22Rv1 (cell line): ENCODE results near the gene RRP1B.

ENCODE experiments used
- H3K27ac ChIP-seq: fragments of 450-650 bp; 2 replicates; pipeline ENCODE4 v1.5.1; 2017
- ZFX ChIP-seq: fragments of 450-650 bp; IDR thresholded peaks from 2 replicates; pipeline ENCODE4 v1.6.1; 2017; ENCODE audit warnings: antibody characterized with exemption, borderline replicate concordance
- TF ChIP-seq, protein P1 (sequence below): fragments of 450-650 bp; IDR thresholded peaks from 2 replicates; pipeline ENCODE4 v1.5.1; 2017; ENCODE audit warnings: mild to moderate bottlenecking

Gene RRP1B

DNA sequence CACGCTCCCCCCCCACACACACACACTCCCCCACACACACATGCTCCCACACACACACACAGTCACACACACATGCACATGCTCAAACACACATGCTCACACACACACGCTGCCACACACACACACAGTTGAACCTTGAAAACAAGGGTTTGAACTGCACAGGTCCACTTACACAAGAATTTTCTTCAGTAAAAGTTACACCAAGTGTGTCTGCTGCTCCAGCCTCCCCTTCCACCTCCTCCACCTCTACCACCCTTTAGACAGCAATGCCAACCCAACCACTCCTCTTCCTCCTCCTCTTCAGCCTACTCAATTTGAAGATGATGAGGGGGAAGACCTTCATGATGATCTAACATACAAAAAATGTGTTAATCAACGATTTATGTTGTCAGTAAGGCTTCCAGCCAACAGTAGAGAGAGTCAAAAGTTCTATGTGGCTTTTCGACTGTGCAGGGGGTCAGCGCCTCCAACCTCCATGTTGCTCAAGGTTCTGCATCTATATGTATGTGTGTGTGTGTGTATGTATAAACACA is 26.9 kb upstream of the RRP1B start:
- H3K27ac ChIP-seq: no peak overlapping the region
- TF ChIP-seq, protein P1, sequence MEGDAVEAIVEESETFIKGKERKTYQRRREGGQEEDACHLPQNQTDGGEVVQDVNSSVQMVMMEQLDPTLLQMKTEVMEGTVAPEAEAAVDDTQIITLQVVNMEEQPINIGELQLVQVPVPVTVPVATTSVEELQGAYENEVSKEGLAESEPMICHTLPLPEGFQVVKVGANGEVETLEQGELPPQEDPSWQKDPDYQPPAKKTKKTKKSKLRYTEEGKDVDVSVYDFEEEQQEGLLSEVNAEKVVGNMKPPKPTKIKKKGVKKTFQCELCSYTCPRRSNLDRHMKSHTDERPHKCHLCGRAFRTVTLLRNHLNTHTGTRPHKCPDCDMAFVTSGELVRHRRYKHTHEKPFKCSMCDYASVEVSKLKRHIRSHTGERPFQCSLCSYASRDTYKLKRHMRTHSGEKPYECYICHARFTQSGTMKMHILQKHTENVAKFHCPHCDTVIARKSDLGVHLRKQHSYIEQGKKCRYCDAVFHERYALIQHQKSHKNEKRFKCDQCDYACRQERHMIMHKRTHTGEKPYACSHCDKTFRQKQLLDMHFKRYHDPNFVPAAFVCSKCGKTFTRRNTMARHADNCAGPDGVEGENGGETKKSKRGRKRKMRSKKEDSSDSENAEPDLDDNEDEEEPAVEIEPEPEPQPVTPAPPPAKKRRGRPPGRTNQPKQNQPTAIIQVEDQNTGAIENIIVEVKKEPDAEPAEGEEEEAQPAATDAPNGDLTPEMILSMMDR: no peak
- no peak for TF ChIP-seq ZFX

DNA sequence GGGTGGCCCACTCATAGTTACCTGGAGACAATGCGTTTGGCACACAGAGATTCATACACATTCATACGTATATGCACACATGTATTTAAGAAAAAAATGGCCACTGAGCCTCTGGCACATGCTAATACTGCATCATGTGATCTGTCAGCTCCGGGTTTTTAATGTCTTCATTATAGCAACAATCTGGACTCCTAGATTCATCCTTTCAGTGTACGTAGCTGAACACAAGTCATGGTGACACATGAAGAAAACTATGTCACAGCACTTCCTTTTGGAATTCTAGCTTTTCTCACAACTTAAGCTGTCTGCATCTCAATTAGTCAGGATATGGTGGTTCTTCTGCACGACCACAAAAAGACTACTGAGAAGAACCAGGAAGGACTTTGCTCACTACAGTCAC is 24.7 kb upstream of the RRP1B start:
- no peak overlapping the region for H3K27ac ChIP-seq
- TF ChIP-seq ZFX: no peak
- TF ChIP-seq, protein P1: no peak

DNA sequence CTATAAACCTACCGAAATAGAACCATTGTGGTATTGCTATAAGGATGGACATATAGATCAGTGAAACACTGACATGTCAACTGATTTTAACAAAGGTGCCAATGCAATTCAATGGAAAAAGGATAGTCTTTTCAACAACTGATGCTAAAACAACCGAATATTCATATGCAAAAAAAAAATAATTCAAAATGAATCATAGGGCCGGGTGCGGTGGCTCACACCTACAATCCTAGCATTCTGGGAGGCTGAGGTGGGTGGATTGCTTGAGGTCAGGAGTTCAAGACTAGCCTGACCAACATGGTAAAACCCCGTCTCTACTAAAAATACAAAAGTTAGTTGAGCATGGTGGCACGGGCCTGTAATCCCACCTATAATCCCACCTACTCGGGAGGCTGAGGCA is 23.9 kb upstream of the RRP1B start:
- no peak for TF ChIP-seq ZFX
- TF ChIP-seq, protein P1: no peak
- H3K27ac ChIP-seq: no peak overlapping the region

DNA sequence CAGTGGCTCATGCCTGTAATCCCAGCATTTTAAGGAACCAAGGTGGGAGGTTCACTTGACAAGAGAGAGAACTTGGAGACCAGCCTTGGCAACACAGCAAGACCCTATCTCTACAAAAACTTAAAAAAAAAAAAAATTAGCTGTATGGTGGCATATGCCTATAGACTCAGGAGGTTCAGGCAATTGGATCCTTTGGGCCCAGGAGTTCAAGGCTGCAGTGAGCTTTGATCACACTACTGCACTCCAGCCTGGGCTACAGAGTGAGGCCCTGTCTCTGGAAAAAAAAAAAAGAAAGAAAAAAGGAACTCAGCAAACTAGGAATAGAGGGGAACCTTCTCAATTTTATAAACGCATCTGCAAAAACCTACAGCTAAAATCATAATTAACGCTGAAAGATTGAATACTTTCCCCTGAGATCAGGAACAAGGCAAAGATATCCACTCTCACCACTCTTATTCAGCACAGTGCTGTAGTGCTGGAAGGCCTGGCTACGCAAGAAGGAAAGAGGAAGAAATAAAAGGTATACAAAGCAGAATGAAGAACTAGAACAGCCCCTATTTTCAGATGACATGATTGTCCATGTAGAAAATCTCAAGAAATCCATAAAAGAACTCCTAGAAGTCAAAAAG is 21.7 kb upstream of the RRP1B start:
- TF ChIP-seq, protein P1: no peak
- TF ChIP-seq ZFX: no peak
- H3K27ac ChIP-seq: no peak overlapping the region

DNA sequence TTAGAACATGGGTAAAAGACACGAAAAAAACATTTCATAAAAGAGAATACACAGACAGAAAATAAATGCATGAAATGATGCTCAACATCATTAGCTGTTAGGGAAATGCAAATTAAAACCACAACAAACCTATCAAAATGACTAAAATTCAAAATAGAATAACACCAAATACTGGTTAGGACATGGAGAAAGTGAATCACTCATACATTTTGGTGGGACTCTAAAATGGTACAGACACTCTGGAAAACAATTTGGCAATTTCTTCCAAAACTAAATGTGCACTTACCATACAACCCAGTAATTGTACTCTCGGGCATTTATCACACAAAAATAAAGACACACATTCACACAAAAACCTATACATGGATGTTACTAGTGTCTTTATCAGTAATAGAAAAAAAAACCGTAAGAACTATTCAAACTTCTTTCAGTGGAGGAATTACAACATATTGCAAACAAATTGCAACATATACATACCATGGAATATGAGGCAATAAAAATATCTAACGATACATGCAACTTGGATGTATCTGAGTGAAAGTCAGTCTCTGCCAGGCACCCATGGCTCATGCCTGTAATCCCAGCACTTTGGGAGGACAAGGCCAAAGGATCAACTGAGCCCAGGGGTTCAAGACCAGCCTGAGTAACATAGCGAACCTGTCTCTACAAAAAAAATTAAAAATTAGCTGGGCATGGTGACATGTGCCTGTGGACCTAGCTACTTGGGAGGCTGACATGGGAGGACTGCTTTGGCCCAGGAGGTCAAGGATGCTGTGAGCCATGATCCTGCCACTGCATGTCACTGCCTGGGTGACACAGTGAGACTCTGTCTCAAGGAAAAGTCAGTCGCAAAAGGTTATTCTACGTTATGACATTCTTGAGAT is 19.6 kb upstream of the RRP1B start:
- no peak overlapping the region for H3K27ac ChIP-seq

DNA sequence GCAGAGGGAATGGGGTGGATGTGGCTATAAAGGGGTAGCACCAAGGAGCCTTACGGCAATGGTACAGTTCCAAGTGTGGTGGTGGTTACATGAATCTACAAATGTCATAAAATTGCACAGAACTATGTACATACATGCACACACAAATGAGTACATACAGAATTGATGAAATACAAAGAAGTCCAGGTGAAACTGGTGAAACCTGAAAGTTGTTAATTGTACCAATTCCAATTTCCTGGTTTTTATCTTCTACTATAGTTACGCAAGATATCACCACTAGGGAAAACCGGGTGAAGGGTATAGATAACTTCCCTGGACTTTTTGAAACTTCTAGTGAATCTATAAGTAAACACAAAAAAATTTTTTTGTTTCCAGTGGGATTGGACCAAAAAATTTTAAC is 19.0 kb upstream of the RRP1B start:
- no peak overlapping the region for H3K27ac ChIP-seq
- no peak for TF ChIP-seq ZFX
- TF ChIP-seq, protein P1: no peak

More for the DNA sequence above, 19.6 kb upstream of the RRP1B start:
- TF ChIP-seq, protein P1: no peak
- TF ChIP-seq ZFX: no peak

DNA sequence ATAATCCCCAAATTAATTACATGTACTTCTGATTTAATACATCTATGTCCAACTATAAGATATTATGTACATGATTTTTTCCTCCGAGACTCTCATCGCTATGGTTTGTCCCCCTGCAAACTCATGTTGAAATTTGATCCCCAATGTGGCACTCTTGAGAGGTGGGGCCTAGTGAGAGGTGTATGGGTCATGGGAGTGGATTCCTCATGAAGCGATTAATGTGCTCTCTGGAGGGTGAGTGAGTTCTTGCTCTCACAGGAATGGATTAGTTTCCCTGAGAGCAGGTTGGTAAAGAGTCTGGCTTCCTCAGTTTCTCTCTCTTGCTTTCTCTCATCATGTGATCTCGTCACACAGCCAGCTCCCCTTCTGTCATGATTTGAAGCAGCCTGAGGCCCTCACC is 16.2 kb upstream of the RRP1B start:
- TF ChIP-seq, protein P1: no peak
- no peak for TF ChIP-seq ZFX

More for the DNA sequence above, 16.2 kb upstream of the RRP1B start:
- H3K27ac ChIP-seq: no peak overlapping the region
